Liver (tissue), 9 donors: ENCODE results near the gene TLCD5. TPM values are rescaled to one million over a fixed set of nuclear protein-coding genes. Genes with fewer than 3 reads are reported as not detected.

Experiments
- DNase-seq: peaks from one replicate; pipeline ENCODE4 v3.0.0-alpha.2; 2017; ENCODE audit warnings: low spot score
- H3K27ac ChIP-seq, 2 donors: one replicate each; pipeline ENCODE4 v1.7.0; 2013; ENCODE audit warnings: inconsistent platforms in 2 of 2, low read length in 2 of 2, control low read depth in 1 of 2, low read depth in 1 of 2, mild to moderate bottlenecking in 1 of 2
- H3K27me3 ChIP-seq, 4 donors: one replicate each; pipeline versions ENCODE4 v1.6.1 to v1.7.0; 2013; ENCODE audit warnings: low read length in 3 of 4, inconsistent platforms in 1 of 4, mild to moderate bottlenecking in 1 of 4, moderate library complexity in 1 of 4; ENCODE audit not compliant: control insufficient read depth in 4 of 4, insufficient read depth in 4 of 4
- H3K36me3 ChIP-seq, 4 donors: one replicate each; pipeline versions ENCODE4 v1.6.1 to v1.7.0; 2013; ENCODE audit warnings: low read length in 3 of 4, mild to moderate bottlenecking in 3 of 4, low read depth in 1 of 4, moderate library complexity in 1 of 4; ENCODE audit not compliant: control insufficient read depth in 4 of 4, insufficient read depth in 3 of 4
- H3K4me1 ChIP-seq, 4 donors: one replicate each; pipeline versions ENCODE4 v1.6.1 to v1.7.0; 2013; ENCODE audit warnings: low read length in 3 of 4, mild to moderate bottlenecking in 3 of 4, moderate library complexity in 1 of 4; ENCODE audit not compliant: control insufficient read depth in 4 of 4, insufficient read depth in 4 of 4
- H3K4me3 ChIP-seq, 3 donors: one replicate each; pipeline versions ENCODE4 v1.6.1 to v1.7.0; 2013; ENCODE audit warnings: low read length in 3 of 3, control low read depth in 1 of 3, low read depth in 1 of 3, mild to moderate bottlenecking in 1 of 3
- H3K9ac ChIP-seq, 2 donors: one replicate each; pipeline ENCODE4 v1.7.0; 2013; ENCODE audit warnings: low read length in 2 of 2, mild to moderate bottlenecking in 2 of 2, moderate library complexity in 2 of 2, control low read depth in 1 of 2, low read depth in 1 of 2
- H3K9me3 ChIP-seq, 4 donors: one replicate each; pipeline versions ENCODE4 v1.6.1 to v1.7.0; 2013; ENCODE audit warnings: low read length in 3 of 4; ENCODE audit not compliant: control insufficient read depth in 4 of 4
- EGR1 ChIP-seq, 2 donors: IDR thresholded peaks; 2 replicates each; pipeline ENCODE4 v1.6.1; 2016 to 2018; ENCODE audit warnings: antibody characterized with exemption in 2 of 2, low read depth in 2 of 2
- FOXA1 ChIP-seq: IDR thresholded peaks from 2 replicates; pipeline ENCODE4 v1.6.1; 2016; ENCODE audit warnings: antibody characterized with exemption
- FOXA2 ChIP-seq: IDR thresholded peaks from 2 replicates; pipeline ENCODE4 v1.6.1; 2016; ENCODE audit warnings: antibody characterized with exemption
- GABPA ChIP-seq, 2 donors: IDR thresholded peaks in 1 of 2; conservative IDR thresholded peaks in 1 of 2; 2 replicates each; pipeline ENCODE4 v1.6.1; 2016; ENCODE audit warnings: antibody characterized with exemption in 2 of 2, mild to moderate bottlenecking in 1 of 2, moderate library complexity in 1 of 2
- HNF4A ChIP-seq, 2 donors: conservative IDR thresholded peaks; 2 replicates each; pipeline ENCODE4 v1.6.1; 2016; ENCODE audit warnings: antibody characterized with exemption in 2 of 2, mild to moderate bottlenecking in 2 of 2
- HNF4G ChIP-seq: IDR thresholded peaks from 2 replicates; pipeline ENCODE4 v1.6.1; 2016; ENCODE audit warnings: antibody characterized with exemption
- JUND ChIP-seq, 2 donors: IDR thresholded peaks; 2 replicates each; pipeline ENCODE4 v1.6.1; 2016; ENCODE audit warnings: antibody characterized with exemption in 2 of 2
- NR2F2 ChIP-seq: IDR thresholded peaks from 2 replicates; pipeline ENCODE4 v1.6.1; 2016; ENCODE audit warnings: antibody characterized with exemption
- RAD21 ChIP-seq, 2 donors: IDR thresholded peaks; 2 replicates each; pipeline ENCODE4 v1.6.1; 2016; ENCODE audit warnings: antibody characterized with exemption in 2 of 2, mild to moderate bottlenecking in 2 of 2
- RXRA ChIP-seq, 2 donors: IDR thresholded peaks; 2 replicates each; pipeline ENCODE4 v1.6.1; 2017 to 2018; ENCODE audit warnings: antibody characterized with exemption in 2 of 2, mild to moderate bottlenecking in 1 of 2
- SP1 ChIP-seq: IDR thresholded peaks from 2 replicates; pipeline ENCODE4 v1.6.1; 2018; ENCODE audit warnings: antibody characterized with exemption, mild to moderate bottlenecking
- TAF1 ChIP-seq: conservative IDR thresholded peaks from 2 replicates; pipeline ENCODE4 v1.6.1; 2016; ENCODE audit warnings: antibody characterized with exemption, mild to moderate bottlenecking
- WGBS: extraction: QIAGEN DNeasy Blood & Tissue Kit; methylation state at CpG from one replicate; pipeline ENCODE4 v1.1.7; 2013; 5-methylcytosine and 5-hydroxymethylcytosine counted together
- polyA plus RNA-seq, 2 donors: library from polyadenylated mRNA; stranded (reverse) in 1 of 2; unstranded in 1 of 2; fragments of 200-250 nt in 1 of 2; fragments of >200 nt in 1 of 2; fragmentation: Nextera tagmentation in 1 of 2; extraction: Ambion mirVana in 1 of 2; gene quantifications; one replicate each; pipeline versions ENCODE4 v1.2.1 to v1.2.3, GENCODE V29; 2013 to 2015
- total RNA-seq, 2 donors: library from RNA; depleted of rRNA; stranded (reverse); fragments of >200 nt; gene quantifications; one replicate each; pipeline ENCODE4 v1.2.3, GENCODE V29; 2014
- TF ChIP-seq, protein P1 (sequence below): IDR thresholded peaks from 2 replicates; pipeline ENCODE4 v1.6.1; 2016; ENCODE audit warnings: antibody characterized with exemption, mild to moderate bottlenecking
- TF ChIP-seq, protein P2 (sequence below): fragments of 150-350 bp; IDR thresholded peaks from 2 replicates; pipeline ENCODE4 v1.5.1; 2017; ENCODE audit warnings: improper control_type of control experiment, low read depth, low read length; ENCODE audit not compliant: missing input control
- TF ChIP-seq, protein P3 (sequence below): IDR thresholded peaks from 2 replicates; pipeline ENCODE4 v1.6.1; 2016; ENCODE audit warnings: antibody characterized with exemption
- TF ChIP-seq, protein P4 (sequence below): IDR thresholded peaks from 2 replicates; pipeline ENCODE4 v1.6.1; 2016; ENCODE audit warnings: antibody characterized with exemption
- TF ChIP-seq, protein P5 (sequence below): IDR thresholded peaks from 2 replicates; pipeline ENCODE4 v1.6.1; 2016; ENCODE audit warnings: antibody characterized with exemption
- donor health status: healthy.
- donor health status: healthy.
- donor health status: healthy.
- donor health status: healthy.
- donor health status: healthy.

TLCD5 gene
- total and polyA plus RNA-seq, 4 donors, result 0.31 to 1.2 (median 0.68) TPM

DNA sequence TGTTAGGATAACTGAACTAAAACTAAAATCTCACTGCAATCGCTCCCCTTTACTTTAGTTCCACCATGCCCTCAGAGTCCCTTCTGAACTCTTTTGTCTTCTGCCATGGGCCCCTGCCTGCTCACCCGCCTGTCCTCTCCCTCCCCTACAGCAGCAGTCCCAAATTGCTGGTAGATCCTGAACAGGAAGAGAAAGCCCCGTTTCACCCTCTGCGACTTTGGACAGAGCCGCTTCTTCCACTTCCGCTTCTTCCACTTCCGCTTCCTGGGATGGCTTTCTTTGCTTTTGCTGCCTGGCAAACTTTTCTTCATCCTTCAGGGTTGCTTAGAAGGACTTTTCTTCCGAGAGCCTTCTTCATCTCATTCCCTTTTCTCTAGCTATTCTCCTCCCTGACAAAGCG is 35.7 kb upstream of the TLCD5 start:
- DNase-seq, result no peak
- Histone ChIP-seq H3K4me1 (no peaks in the 10 kb centered on the region), H3K9me3 (no peaks in the 10 kb centered on the region), H3K27ac (no peak overlapping the region), H3K4me3 (no peak overlapping the region), H3K27me3 (no peaks in the 10 kb centered on the region), H3K36me3 (no peaks in the 10 kb centered on the region), H3K9ac (no peak overlapping the region)
- WGBS, result 80% methylated on average over 9 of the region's 9 CpGs
- TF ChIP-seq JUND (IDR thresholded peaks at IDR 0.05), result no peak
- no peak for TF ChIP-seq NR2F2
- no peak for TF ChIP-seq GABPA (IDR thresholded peaks at IDR 0.05 in 1 of 2, conservative IDR thresholded peaks at IDR 0.05 in 1 of 2)
- TF ChIP-seq, protein P1, sequence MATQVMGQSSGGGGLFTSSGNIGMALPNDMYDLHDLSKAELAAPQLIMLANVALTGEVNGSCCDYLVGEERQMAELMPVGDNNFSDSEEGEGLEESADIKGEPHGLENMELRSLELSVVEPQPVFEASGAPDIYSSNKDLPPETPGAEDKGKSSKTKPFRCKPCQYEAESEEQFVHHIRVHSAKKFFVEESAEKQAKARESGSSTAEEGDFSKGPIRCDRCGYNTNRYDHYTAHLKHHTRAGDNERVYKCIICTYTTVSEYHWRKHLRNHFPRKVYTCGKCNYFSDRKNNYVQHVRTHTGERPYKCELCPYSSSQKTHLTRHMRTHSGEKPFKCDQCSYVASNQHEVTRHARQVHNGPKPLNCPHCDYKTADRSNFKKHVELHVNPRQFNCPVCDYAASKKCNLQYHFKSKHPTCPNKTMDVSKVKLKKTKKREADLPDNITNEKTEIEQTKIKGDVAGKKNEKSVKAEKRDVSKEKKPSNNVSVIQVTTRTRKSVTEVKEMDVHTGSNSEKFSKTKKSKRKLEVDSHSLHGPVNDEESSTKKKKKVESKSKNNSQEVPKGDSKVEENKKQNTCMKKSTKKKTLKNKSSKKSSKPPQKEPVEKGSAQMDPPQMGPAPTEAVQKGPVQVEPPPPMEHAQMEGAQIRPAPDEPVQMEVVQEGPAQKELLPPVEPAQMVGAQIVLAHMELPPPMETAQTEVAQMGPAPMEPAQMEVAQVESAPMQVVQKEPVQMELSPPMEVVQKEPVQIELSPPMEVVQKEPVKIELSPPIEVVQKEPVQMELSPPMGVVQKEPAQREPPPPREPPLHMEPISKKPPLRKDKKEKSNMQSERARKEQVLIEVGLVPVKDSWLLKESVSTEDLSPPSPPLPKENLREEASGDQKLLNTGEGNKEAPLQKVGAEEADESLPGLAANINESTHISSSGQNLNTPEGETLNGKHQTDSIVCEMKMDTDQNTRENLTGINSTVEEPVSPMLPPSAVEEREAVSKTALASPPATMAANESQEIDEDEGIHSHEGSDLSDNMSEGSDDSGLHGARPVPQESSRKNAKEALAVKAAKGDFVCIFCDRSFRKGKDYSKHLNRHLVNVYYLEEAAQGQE, result no peak
- no peak for TF ChIP-seq HNF4A (conservative IDR thresholded peaks at IDR 0.05)
- TF ChIP-seq, protein P2, sequence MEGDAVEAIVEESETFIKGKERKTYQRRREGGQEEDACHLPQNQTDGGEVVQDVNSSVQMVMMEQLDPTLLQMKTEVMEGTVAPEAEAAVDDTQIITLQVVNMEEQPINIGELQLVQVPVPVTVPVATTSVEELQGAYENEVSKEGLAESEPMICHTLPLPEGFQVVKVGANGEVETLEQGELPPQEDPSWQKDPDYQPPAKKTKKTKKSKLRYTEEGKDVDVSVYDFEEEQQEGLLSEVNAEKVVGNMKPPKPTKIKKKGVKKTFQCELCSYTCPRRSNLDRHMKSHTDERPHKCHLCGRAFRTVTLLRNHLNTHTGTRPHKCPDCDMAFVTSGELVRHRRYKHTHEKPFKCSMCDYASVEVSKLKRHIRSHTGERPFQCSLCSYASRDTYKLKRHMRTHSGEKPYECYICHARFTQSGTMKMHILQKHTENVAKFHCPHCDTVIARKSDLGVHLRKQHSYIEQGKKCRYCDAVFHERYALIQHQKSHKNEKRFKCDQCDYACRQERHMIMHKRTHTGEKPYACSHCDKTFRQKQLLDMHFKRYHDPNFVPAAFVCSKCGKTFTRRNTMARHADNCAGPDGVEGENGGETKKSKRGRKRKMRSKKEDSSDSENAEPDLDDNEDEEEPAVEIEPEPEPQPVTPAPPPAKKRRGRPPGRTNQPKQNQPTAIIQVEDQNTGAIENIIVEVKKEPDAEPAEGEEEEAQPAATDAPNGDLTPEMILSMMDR, result no peak
- no peak for TF ChIP-seq RAD21 (IDR thresholded peaks at IDR 0.05)
- TF ChIP-seq, protein P3, sequence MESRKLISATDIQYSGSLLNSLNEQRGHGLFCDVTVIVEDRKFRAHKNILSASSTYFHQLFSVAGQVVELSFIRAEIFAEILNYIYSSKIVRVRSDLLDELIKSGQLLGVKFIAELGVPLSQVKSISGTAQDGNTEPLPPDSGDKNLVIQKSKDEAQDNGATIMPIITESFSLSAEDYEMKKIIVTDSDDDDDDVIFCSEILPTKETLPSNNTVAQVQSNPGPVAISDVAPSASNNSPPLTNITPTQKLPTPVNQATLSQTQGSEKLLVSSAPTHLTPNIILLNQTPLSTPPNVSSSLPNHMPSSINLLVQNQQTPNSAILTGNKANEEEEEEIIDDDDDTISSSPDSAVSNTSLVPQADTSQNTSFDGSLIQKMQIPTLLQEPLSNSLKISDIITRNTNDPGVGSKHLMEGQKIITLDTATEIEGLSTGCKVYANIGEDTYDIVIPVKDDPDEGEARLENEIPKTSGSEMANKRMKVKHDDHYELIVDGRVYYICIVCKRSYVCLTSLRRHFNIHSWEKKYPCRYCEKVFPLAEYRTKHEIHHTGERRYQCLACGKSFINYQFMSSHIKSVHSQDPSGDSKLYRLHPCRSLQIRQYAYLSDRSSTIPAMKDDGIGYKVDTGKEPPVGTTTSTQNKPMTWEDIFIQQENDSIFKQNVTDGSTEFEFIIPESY, result no peak
- no peak for TF ChIP-seq EGR1 (IDR thresholded peaks at IDR 0.05; ENCODE audit: low read depth in 2 of 2)
- TF ChIP-seq TAF1, result no peak
- TF ChIP-seq FOXA1, result no peak
- TF ChIP-seq, protein P4, sequence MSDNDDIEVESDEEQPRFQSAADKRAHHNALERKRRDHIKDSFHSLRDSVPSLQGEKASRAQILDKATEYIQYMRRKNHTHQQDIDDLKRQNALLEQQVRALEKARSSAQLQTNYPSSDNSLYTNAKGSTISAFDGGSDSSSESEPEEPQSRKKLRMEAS, result no peak

DNA sequence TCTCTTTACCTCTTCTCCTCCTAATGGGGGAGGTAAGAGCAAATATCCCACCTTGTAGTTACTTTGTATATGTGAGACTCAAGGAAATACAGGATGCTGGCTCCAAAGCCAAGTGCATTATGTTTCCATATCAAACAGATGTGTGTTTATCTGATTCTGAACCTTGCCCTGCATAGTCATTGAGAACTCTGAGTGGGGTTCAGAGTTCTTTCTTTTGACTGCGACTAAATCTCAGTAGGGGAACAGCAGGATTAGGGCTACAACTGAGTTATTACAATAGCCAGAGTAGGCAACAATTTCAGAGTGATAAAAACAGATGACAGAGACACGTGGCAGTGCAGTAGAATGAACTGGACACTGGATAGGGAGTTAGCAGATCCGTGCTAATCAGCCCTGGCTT is 34.1 kb upstream of the TLCD5 start:
- Histone ChIP-seq H3K36me3 (no peaks in the 10 kb centered on the region), H3K27me3 (no peaks in the 10 kb centered on the region), H3K9me3 (no peaks in the 10 kb centered on the region), H3K27ac (no peak overlapping the region), H3K9ac (no peak overlapping the region), H3K4me3 (no peak overlapping the region), H3K4me1 (no peaks in the 10 kb centered on the region)
- TF ChIP-seq FOXA2 (no peak), TAF1 (no peak), SP1 (peak; percentile 49), RXRA (IDR thresholded peaks at IDR 0.05) (peak; percentile 26 to 50), JUND (IDR thresholded peaks at IDR 0.05) (no peak), FOXA1 (no peak), HNF4A (conservative IDR thresholded peaks at IDR 0.05) (peak; percentile 91 to 96), HNF4G (peak; percentile 58)
- TF ChIP-seq, protein P2, result no peak
- TF ChIP-seq, protein P4, result no peak
- TF ChIP-seq, protein P3, result no peak
- TF ChIP-seq, protein P5, sequence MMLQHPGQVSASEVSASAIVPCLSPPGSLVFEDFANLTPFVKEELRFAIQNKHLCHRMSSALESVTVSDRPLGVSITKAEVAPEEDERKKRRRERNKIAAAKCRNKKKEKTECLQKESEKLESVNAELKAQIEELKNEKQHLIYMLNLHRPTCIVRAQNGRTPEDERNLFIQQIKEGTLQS, result no peak
- no peak for DNase-seq
- 36% methylated on average over 3 of the region's 3 CpGs for WGBS
